Endothelial cell of umbilical vein (primary cell): ENCODE measurements around the gene GNAO1. TPM values are rescaled to one million over a fixed set of nuclear protein-coding genes. Genes with fewer than 3 reads are reported as not detected.

Experiments used
- BruUV-seq: library from RNA; stranded (reverse); fragments of 400-500 nt; replicated peaks from 2 replicates; lab custom pipeline; 2021; lab: Mats Ljungman, UMichigan
- CTCF ChIA-PET: fragments of 300-600, 350-600 bp; sonication (Branson Sonifier 250); formaldehyde crosslinking; loops from one replicate; lab custom pipeline; 2021; ENCODE audit warnings: antibody characterized with exemption, inconsistent platforms; lab: Charles Lee
- POLR2A ChIA-PET: fragments of 300-600, 350-600 bp; sonication (Branson Sonifier 250); formaldehyde crosslinking; loops from one replicate; lab custom pipeline; 2021; ENCODE audit warnings: antibody characterized with exemption, inconsistent platforms; lab: Charles Lee
- DNase-seq: peaks from one replicate; pipeline ENCODE4 v3.0.0-alpha.2; 2011; ENCODE audit warnings: low read depth, low spot score
- FAIRE-seq: peaks from 2 replicates; lab custom pipeline; 2011; peaks lifted over from hg19 to GRCh38; lab: Jason Lieb, UNC
- H2AFZ ChIP-seq: 2 replicates; pipeline ENCODE4 v1.6.0; 2012; ENCODE audit warnings: low read depth, low read length, control low read depth, inconsistent platforms
- H3K27ac ChIP-seq: 2 replicates; pipeline ENCODE4 v1.5.1; 2011; ENCODE audit warnings: low read depth, mild to moderate bottlenecking, control low read depth, low read length, moderate library complexity; ENCODE audit not compliant: insufficient read depth
- H3K27me3 ChIP-seq, 2 experiments: 2 replicates each; pipeline versions ENCODE4 v1.6.0 to v1.6.1; 2011; ENCODE audit warnings: low read length in 2 of 2, mixed read lengths in 1 of 2; ENCODE audit not compliant: control insufficient read depth in 2 of 2, insufficient read depth in 2 of 2
- H3K36me3 ChIP-seq, 2 experiments: 2 replicates in 1 of 2; 3 replicates in 1 of 2; pipeline ENCODE4 v1.5.1; 2011; ENCODE audit warnings: low read length in 2 of 2, mild to moderate bottlenecking in 1 of 2, moderate library complexity in 1 of 2; ENCODE audit not compliant: control insufficient read depth in 2 of 2, insufficient read depth in 2 of 2; ENCODE audit errors: extremely low read depth in 1 of 2
- H3K4me1 ChIP-seq: 3 replicates; pipeline ENCODE4 v1.5.1; 2011; ENCODE audit warnings: mild to moderate bottlenecking, low read length; ENCODE audit not compliant: control insufficient read depth, insufficient read depth; ENCODE audit errors: extremely low read depth
- H3K4me2 ChIP-seq: 2 replicates; pipeline ENCODE4 v1.6.1; 2011; ENCODE audit warnings: low read length, control low read depth, mixed read lengths; ENCODE audit not compliant: insufficient read depth
- H3K4me3 ChIP-seq, 3 experiments: fragments of 200-600 bp in 1 of 3; sonication (generic), shearing (Covaris generic) in 1 of 3; replicated peaks in 1 of 3; 2 replicates each; pipeline ENCODE4 v1.5.1; 2011 to 2016; ENCODE audit warnings: control low read depth in 3 of 3, low read length in 3 of 3, mild to moderate bottlenecking in 2 of 3, inconsistent platforms in 1 of 3, low read depth in 1 of 3, moderate library complexity in 1 of 3; ENCODE audit not compliant: insufficient read depth in 1 of 3
- H3K79me2 ChIP-seq: 2 replicates; pipeline ENCODE4 v1.6.0; 2012; ENCODE audit warnings: low read length, inconsistent platforms; ENCODE audit not compliant: control insufficient read depth, insufficient read depth
- H3K9ac ChIP-seq: replicated peaks from 2 replicates; pipeline ENCODE3; 2011; ENCODE audit warnings: low read length, control low read depth; ENCODE audit not compliant: insufficient read depth; ENCODE audit errors: extremely low read depth
- H3K9me1 ChIP-seq: replicated peaks from 3 replicates; pipeline ENCODE4 v1.6.0; 2011; ENCODE audit warnings: mild to moderate bottlenecking, low read length; ENCODE audit not compliant: control insufficient read depth, insufficient read depth; ENCODE audit errors: extremely low read depth
- H3K9me3 ChIP-seq: replicated peaks from 2 replicates; pipeline ENCODE4 v1.5.1; 2012; ENCODE audit warnings: low read length, inconsistent platforms; ENCODE audit not compliant: control insufficient read depth, insufficient read depth
- H4K20me1 ChIP-seq: replicated peaks from 2 replicates; pipeline ENCODE3; 2011; ENCODE audit warnings: mild to moderate bottlenecking, low read length; ENCODE audit not compliant: control insufficient read depth, insufficient read depth; ENCODE audit errors: extremely low read depth
- EZH2 ChIP-seq: IDR thresholded peaks from 2 replicates; pipeline ENCODE4 v1.6.1; 2012; ENCODE audit warnings: borderline replicate concordance, low read depth, mild to moderate bottlenecking, moderate library complexity, low read length, inconsistent platforms; ENCODE audit not compliant: severe bottlenecking
- FOS ChIP-seq: IDR thresholded peaks from 2 replicates; pipeline ENCODE4 v1.6.1; 2011; ENCODE audit warnings: mild to moderate bottlenecking, low read length, moderate library complexity, borderline replicate concordance; ENCODE audit not compliant: insufficient read depth
- GATA2 ChIP-seq: IDR thresholded peaks from 2 replicates; pipeline ENCODE4 v1.7.0; 2011; ENCODE audit warnings: low read depth, mild to moderate bottlenecking, moderate library complexity, mixed read lengths, low read length; ENCODE audit not compliant: insufficient read length, insufficient read depth
- JUN ChIP-seq: IDR thresholded peaks from 2 replicates; pipeline ENCODE4 v1.6.1; 2011; ENCODE audit warnings: borderline replicate concordance, low read depth; ENCODE audit not compliant: insufficient read length, insufficient read depth
- MAX ChIP-seq: IDR thresholded peaks from 2 replicates; pipeline ENCODE4 v1.6.1; 2011; ENCODE audit not compliant: insufficient read depth, insufficient read length
- MYC ChIP-seq: IDR thresholded peaks from one replicate; pipeline ENCODE4 v1.6.1; 2011; ENCODE audit warnings: mild to moderate bottlenecking, low read depth, low read length
- POLR2A ChIP-seq: IDR thresholded peaks from 2 replicates; pipeline ENCODE4 v1.6.1; 2012; ENCODE audit warnings: low read depth, mild to moderate bottlenecking, control low read depth, low read length
- POLR2AphosphoS5 ChIP-seq: IDR thresholded peaks from 2 replicates; pipeline ENCODE4 v1.6.1; 2012; ENCODE audit warnings: low read depth, mild to moderate bottlenecking, control low read depth, low read length, moderate library complexity; ENCODE audit not compliant: insufficient read depth
- dilution Hi-C: fragments of 300-500 bp; cut with MboI; formaldehyde crosslinking; loops from one replicate; pipeline ENCODE4 v1.15.0; 2019; ENCODE audit warnings: low sequenced_read_pairs; ENCODE audit not compliant: extremely low pct_ligation_motif_present
- intact Hi-C: fragments of 100-400 bp; cut with micrococcal nuclease; formaldehyde crosslinking; loops from one replicate; pipeline ENCODE4 v1.10.0; 2022
- microRNA-seq: library from miRNA; unstranded; fragments of <30 nt; microRNA quantifications from one replicate; pipeline ENCODE4 v1.2.0, GENCODE V29; 2021; ENCODE audit warnings: borderline number of aligned reads, borderline replicate concordance
- polyA plus RNA-seq, 4 experiments: library from polyadenylated mRNA; depleted of rRNA in 3 of 4; stranded (reverse) in 3 of 4; unstranded in 1 of 4; fragments of >200 nt; gene quantifications; 2 replicates each; pipeline versions ENCODE4 v1.2.1 to v1.2.3, GENCODE V29; 2011 to 2012; ENCODE audit warnings: missing spikeins in 1 of 4
- small RNA-seq: library from RNA; depleted of rRNA; stranded (forward); fragments of <200 nt; gene quantifications from one replicate; pipeline ENCODE3, GENCODE V24; 2012; ENCODE audit warnings: low replicate concordance, low read depth; ENCODE audit not compliant: insufficient read depth, insufficient read length
- total RNA-seq: library from RNA; stranded (reverse); gene quantifications from 2 replicates; pipeline ENCODE4 v1.2.3, GENCODE V29; 2021
- TF ChIP-seq, protein P1 (sequence below), 2 donors: IDR thresholded peaks; 1 replicate in 1 of 2; 2 replicates in 1 of 2; pipeline ENCODE4 v1.5.1; 2011; ENCODE audit warnings: low read length in 2 of 2, mild to moderate bottlenecking in 2 of 2, moderate library complexity in 2 of 2, control low read depth in 1 of 2, inconsistent platforms in 1 of 2, low read depth in 1 of 2; ENCODE audit not compliant: insufficient read depth in 1 of 2; ENCODE audit errors: extremely low read depth in 1 of 2

The GNAO1 gene
- total and polyA plus RNA-seq, 2 donors (not counting 3 experiments of a cell fraction or from before 2014, with no cell fraction given): not detected

DNA sequence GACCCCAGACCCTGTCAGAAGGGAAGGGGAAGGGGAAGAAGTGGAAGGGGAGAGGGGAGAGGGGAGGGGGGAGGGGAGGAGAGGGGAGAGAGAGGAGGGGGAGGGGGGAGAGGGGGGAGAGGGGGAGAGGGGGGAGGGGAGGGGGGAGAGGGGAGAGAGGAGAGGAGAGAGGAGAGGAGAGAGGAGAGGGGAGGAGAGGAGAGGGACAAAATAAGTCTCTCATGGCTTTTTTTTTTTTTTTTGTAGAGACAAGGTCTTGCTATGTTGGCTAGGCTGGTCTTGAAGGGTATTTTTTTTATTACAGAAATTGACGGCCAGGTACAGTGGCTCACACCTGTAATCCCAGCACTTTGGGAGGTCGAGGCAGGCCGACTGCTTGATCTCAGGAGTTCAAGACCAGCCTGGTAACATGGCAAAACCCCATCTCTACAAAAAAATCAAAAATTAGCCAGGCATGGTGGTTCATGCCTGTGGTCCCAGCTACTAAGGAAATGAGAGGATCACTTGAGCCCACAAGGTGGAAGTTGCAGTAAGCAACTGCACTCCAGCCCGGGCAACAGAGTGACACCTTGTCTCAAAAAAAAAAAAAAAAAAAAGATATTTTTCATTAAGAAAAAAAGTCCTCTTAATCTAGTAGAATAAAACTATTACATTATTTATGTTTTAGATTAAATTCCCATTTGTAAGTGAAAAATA, 214.8 kb downstream of the GNAO1 start:
- FAIRE-seq: no peak
- no peak overlapping the region for H3K4me3 ChIP-seq
- TF ChIP-seq JUN (no peak), MAX (no peak), GATA2 (no peak), POLR2AphosphoS5 (no peak), MYC (no peak), EZH2 (no peak), FOS (no peak), POLR2A (no peak)
- TF ChIP-seq, protein P1, sequence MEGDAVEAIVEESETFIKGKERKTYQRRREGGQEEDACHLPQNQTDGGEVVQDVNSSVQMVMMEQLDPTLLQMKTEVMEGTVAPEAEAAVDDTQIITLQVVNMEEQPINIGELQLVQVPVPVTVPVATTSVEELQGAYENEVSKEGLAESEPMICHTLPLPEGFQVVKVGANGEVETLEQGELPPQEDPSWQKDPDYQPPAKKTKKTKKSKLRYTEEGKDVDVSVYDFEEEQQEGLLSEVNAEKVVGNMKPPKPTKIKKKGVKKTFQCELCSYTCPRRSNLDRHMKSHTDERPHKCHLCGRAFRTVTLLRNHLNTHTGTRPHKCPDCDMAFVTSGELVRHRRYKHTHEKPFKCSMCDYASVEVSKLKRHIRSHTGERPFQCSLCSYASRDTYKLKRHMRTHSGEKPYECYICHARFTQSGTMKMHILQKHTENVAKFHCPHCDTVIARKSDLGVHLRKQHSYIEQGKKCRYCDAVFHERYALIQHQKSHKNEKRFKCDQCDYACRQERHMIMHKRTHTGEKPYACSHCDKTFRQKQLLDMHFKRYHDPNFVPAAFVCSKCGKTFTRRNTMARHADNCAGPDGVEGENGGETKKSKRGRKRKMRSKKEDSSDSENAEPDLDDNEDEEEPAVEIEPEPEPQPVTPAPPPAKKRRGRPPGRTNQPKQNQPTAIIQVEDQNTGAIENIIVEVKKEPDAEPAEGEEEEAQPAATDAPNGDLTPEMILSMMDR (IDR thresholded peaks at IDR 0.05; ENCODE audit: extremely low read depth in 1 of 2, insufficient read depth in 1 of 2, low read depth in 1 of 2, low read length in 2 of 2): no peak
- H3K27ac ChIP-seq: no peak overlapping the region
- dilution Hi-C loops: no loop called here
- no peaks in the 10 kb centered on the region for H3K4me1 ChIP-seq
- ChIA-PET CTCF (no interaction called here), POLR2A (no interaction called here)
- H4K20me1 ChIP-seq: no peaks in the 10 kb centered on the region
- no peak overlapping the region for H3K9ac ChIP-seq
- H3K36me3 ChIP-seq: peaks cover 23 to 24% of the 10 kb centered on the region in 2 experiments
- H2AFZ ChIP-seq: no peak overlapping the region
- H3K9me3 ChIP-seq: no peaks in the 10 kb centered on the region
- no peaks in the 10 kb centered on the region for H3K27me3 ChIP-seq
- no TSS peak for BruUV-seq
- no peaks in the 10 kb centered on the region for H3K79me2 ChIP-seq
- no peaks in the 10 kb centered on the region for H3K9me1 ChIP-seq
- intact Hi-C loops: no loop called here
- no peak for DNase-seq
- H3K4me2 ChIP-seq: no peak overlapping the region

Small RNA genes within 50 kb of the gene (microRNA-seq; reads per million reads assigned to microRNA genes)
- gene MIR3935: not detected

Small RNA genes within 50 kb of the gene (small RNA-seq; reads per million reads assigned to genes)
- not detected for gene MIR3935

Other genes with a start within 250 kb of the GNAO1 start
- 66.5 and 77.4 TPM in 2 replicates for gene AMFR, start 234.1 kb downstream of the GNAO1 start, total RNA-seq
- 71.7 and 75.4 TPM in 2 replicates for gene AMFR, start 234.1 kb downstream of the GNAO1 start, polyA plus RNA-seq